ENCODE data around the gene PIK3R5.

GRCh38 chr17:8986295-8986694 is 20.8 kb upstream of the PIK3R5 start:
- TF ChIP-seq CTCF (IDR thresholded peaks at IDR 0.05) (no peak), POLR2A (IDR thresholded peaks at IDR 0.05) (no peak)
